CD4-positive, alpha-beta T cell (primary cell): Measurements from ENCODE around the gene ZGPAT. TPM values are rescaled to one million over a fixed set of nuclear protein-coding genes. Genes with fewer than 3 reads are reported as not detected.
"Not testable (repeated sequence)": the region's sequence is repeated elsewhere in the genome, so short reads cannot be mapped to it uniquely, and the experiment has no call there.

Experiments used
- ATAC-seq: fragments of 200-7000 bp; cut with Tn5 transposase; one replicate; pipeline ENCODE4 v1.10.0; 2022; ENCODE audit warnings: mild to moderate bottlenecking; ENCODE audit not compliant: poor library complexity
- CTCF ChIA-PET: fragments of 350-600 bp; sonication (Branson Sonifier 250); formaldehyde crosslinking; loops from one replicate; lab custom pipeline; 2021; ENCODE audit warnings: antibody characterized with exemption, inconsistent platforms; lab: Charles Lee
- POLR2A ChIA-PET: fragments of 350-600 bp; sonication (Branson Sonifier 250); formaldehyde crosslinking; loops from one replicate; lab custom pipeline; 2021; ENCODE audit warnings: antibody characterized with exemption, inconsistent platforms; lab: Charles Lee
- DNase-seq, 14 experiments: peaks; one replicate each; pipeline ENCODE4 v3.0.0-alpha.2; 2013 to 2020; ENCODE audit warnings: mixed read lengths in 2 of 14
- H3K27ac ChIP-seq, 2 donors: one replicate each; pipeline versions ENCODE4 v1.5.1 to v1.7.0; 2013; ENCODE audit warnings: low read length in 2 of 2, low read depth in 1 of 2, mild to moderate bottlenecking in 1 of 2
- H3K27me3 ChIP-seq, 2 experiments: 1 replicate in 1 of 2; 2 replicates in 1 of 2; pipeline versions ENCODE4 v1.6.1 to v1.7.0; 2013; ENCODE audit warnings: low read length in 2 of 2, control low read depth in 1 of 2, mild to moderate bottlenecking in 1 of 2, moderate library complexity in 1 of 2; ENCODE audit not compliant: insufficient read depth in 2 of 2, control insufficient read depth in 1 of 2
- H3K36me3 ChIP-seq: one replicate; pipeline ENCODE4 v1.6.1; 2013; ENCODE audit warnings: low read length, control low read depth; ENCODE audit not compliant: insufficient read depth
- H3K4me1 ChIP-seq: one replicate; pipeline ENCODE4 v1.6.1; 2013; ENCODE audit warnings: low read length, control low read depth; ENCODE audit not compliant: insufficient read depth
- H3K4me3 ChIP-seq: one replicate; pipeline ENCODE4 v1.5.1; 2013; ENCODE audit warnings: mild to moderate bottlenecking, low read length, moderate library complexity
- H3K9me3 ChIP-seq, 2 experiments: 1 replicate in 1 of 2; 2 replicates in 1 of 2; pipeline versions ENCODE4 v1.6.1 to v1.7.0; 2013; ENCODE audit warnings: low read length in 2 of 2, mild to moderate bottlenecking in 2 of 2, control low read depth in 1 of 2, moderate library complexity in 1 of 2; ENCODE audit not compliant: control insufficient read depth in 1 of 2, insufficient read depth in 1 of 2
- H3K27ac Mint-ChIP-seq: one replicate; pipeline ENCODE4 v1.8.0; 2020; ENCODE audit warnings: mixed read lengths
- H3K27me3 Mint-ChIP-seq: one replicate; pipeline ENCODE4 v1.8.0; 2021; ENCODE audit warnings: mixed read lengths
- H3K36me3 Mint-ChIP-seq: one replicate; pipeline ENCODE4 v1.8.0; 2021; ENCODE audit warnings: low read depth, mixed read lengths
- H3K4me1 Mint-ChIP-seq: one replicate; pipeline ENCODE4 v1.8.0; 2021; ENCODE audit warnings: low read depth, mixed read lengths
- H3K4me3 Mint-ChIP-seq: one replicate; pipeline ENCODE4 v1.8.0; 2020; ENCODE audit warnings: mild to moderate bottlenecking, mixed read lengths
- H3K9me3 Mint-ChIP-seq: one replicate; pipeline ENCODE4 v1.8.0; 2020; ENCODE audit warnings: mixed read lengths
- intact Hi-C, 2 experiments: fragments of 100-400 bp; cut with DNase I in 1 of 2; cut with micrococcal nuclease in 1 of 2; formaldehyde crosslinking; loops; one replicate each; pipeline versions ENCODE4 v1.15.1 to v1.9.0; 2023 to 2025; cut with DNase I, micrococcal nuclease
- total RNA-seq, 174 experiments: library from RNA in 2 of 174; stranded (reverse) in 2 of 174; gene quantifications; one replicate each; pipeline ENCODE4 v1.2.3 and lab custom pipeline; 2021 to 2026
- TF ChIP-seq, protein P1 (sequence below): fragments of 200-600 bp; IDR thresholded peaks from one replicate; pipeline ENCODE4 v1.8.0; 2022; ENCODE audit warnings: antibody characterized with exemption, mild to moderate bottlenecking

Gene ZGPAT
- total RNA-seq, 2 experiments from 2014 or later: 28.2 to 33.4 TPM

DNA sequence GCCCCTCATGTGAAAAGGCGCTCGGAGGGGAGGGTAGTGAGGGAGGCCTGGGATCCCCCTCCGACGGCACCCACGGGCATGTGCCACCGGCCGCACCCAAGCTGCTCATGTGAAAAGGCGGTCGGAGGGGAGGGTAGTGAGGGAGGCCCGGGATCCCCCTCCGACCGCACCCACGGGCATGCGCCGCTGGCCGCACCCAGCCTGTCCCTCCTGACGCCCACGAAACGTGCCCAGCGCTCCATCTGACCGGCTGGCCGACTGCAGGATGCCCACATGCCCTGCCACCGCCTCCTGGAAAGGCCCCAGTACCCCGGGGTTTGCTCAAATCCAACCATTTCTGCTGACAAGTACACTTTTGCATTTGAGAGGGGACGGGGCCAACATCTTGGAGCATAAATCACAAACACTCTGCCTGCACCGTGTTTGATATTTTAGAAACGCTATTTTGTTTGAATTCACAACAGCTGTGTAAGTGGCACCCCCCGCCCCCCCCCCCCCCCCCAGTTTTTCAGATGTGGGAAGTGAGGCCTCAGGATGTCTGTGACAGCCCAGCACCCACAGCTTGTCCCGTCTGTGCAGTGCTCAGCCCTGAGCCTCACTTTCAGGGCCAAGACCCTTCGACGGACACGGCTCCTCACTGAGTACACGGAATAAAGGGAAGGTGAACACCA is 65.9 kb downstream of the ZGPAT start:
- no peak overlapping the region for H3K27ac Mint-ChIP-seq

DNA sequence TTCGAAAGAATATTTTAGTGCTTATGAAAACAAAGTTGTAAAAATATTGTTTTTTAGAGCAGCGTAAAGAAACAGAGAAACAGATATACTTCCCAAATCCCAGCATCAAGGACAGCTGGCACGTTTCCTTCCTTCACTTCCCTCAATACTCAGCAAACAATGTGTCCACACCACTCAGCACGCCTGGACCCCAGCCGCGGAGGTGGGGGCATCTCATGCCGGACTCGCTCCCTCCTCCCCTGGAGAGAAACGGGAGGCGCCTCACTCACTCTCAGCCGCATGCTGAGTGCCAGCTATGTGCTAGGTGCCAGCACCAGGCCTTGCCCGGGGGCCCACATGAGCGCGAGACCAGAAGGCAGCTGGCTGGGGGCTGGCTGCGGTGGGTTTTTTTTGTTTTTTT is 66.5 kb downstream of the ZGPAT start:
- H3K27me3 ChIP-seq: no peaks in the 10 kb centered on the region
- no peaks in the 10 kb centered on the region for H3K27me3 Mint-ChIP-seq
- DNase-seq (no peak), ATAC-seq (no peak)
- peaks cover 4% of the 10 kb centered on the region for H3K4me1 ChIP-seq
- H3K27ac Mint-ChIP-seq: no peak overlapping the region
- no peaks in the 10 kb centered on the region for H3K9me3 ChIP-seq
- TF ChIP-seq, protein P1, sequence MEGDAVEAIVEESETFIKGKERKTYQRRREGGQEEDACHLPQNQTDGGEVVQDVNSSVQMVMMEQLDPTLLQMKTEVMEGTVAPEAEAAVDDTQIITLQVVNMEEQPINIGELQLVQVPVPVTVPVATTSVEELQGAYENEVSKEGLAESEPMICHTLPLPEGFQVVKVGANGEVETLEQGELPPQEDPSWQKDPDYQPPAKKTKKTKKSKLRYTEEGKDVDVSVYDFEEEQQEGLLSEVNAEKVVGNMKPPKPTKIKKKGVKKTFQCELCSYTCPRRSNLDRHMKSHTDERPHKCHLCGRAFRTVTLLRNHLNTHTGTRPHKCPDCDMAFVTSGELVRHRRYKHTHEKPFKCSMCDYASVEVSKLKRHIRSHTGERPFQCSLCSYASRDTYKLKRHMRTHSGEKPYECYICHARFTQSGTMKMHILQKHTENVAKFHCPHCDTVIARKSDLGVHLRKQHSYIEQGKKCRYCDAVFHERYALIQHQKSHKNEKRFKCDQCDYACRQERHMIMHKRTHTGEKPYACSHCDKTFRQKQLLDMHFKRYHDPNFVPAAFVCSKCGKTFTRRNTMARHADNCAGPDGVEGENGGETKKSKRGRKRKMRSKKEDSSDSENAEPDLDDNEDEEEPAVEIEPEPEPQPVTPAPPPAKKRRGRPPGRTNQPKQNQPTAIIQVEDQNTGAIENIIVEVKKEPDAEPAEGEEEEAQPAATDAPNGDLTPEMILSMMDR: no peak
- H3K36me3 Mint-ChIP-seq: no peaks in the 10 kb centered on the region
- H3K4me3 Mint-ChIP-seq: no peak overlapping the region
- no peaks in the 10 kb centered on the region for H3K9me3 Mint-ChIP-seq
- ChIA-PET POLR2A (interaction anchor here (1.3 kb wide), 1 partner anchor 23 kb away, joined by 3 read pairs; no protein-coding TSS in a partner anchor), CTCF (no interaction called here)
- intact Hi-C loops: no loop called here
- H3K27ac ChIP-seq: no peak overlapping the region
- peaks cover 5% of the 10 kb centered on the region for H3K4me1 Mint-ChIP-seq
- no peak overlapping the region for H3K4me3 ChIP-seq
- H3K36me3 ChIP-seq: no peaks in the 10 kb centered on the region

More for the DNA sequence above, 65.9 kb downstream of the ZGPAT start:
- no peak overlapping the region for H3K4me3 ChIP-seq
- TF ChIP-seq, protein P1: no peak
- peaks cover 5% of the 10 kb centered on the region for H3K4me1 Mint-ChIP-seq
- peaks cover 4% of the 10 kb centered on the region for H3K4me1 ChIP-seq
- no peaks in the 10 kb centered on the region for H3K36me3 ChIP-seq
- no peaks in the 10 kb centered on the region for H3K9me3 ChIP-seq
- POLR2A ChIA-PET: no interaction called here
- ATAC-seq (no peak), DNase-seq (no peak)
- H3K27me3 ChIP-seq: no peaks in the 10 kb centered on the region
- H3K27me3 Mint-ChIP-seq: no peaks in the 10 kb centered on the region
- H3K9me3 Mint-ChIP-seq: no peaks in the 10 kb centered on the region
- intact Hi-C loops: no loop called here
- H3K4me3 Mint-ChIP-seq: no peak overlapping the region
- CTCF ChIA-PET: no interaction called here
- no peaks in the 10 kb centered on the region for H3K36me3 Mint-ChIP-seq
- no peak overlapping the region for H3K27ac ChIP-seq

DNA sequence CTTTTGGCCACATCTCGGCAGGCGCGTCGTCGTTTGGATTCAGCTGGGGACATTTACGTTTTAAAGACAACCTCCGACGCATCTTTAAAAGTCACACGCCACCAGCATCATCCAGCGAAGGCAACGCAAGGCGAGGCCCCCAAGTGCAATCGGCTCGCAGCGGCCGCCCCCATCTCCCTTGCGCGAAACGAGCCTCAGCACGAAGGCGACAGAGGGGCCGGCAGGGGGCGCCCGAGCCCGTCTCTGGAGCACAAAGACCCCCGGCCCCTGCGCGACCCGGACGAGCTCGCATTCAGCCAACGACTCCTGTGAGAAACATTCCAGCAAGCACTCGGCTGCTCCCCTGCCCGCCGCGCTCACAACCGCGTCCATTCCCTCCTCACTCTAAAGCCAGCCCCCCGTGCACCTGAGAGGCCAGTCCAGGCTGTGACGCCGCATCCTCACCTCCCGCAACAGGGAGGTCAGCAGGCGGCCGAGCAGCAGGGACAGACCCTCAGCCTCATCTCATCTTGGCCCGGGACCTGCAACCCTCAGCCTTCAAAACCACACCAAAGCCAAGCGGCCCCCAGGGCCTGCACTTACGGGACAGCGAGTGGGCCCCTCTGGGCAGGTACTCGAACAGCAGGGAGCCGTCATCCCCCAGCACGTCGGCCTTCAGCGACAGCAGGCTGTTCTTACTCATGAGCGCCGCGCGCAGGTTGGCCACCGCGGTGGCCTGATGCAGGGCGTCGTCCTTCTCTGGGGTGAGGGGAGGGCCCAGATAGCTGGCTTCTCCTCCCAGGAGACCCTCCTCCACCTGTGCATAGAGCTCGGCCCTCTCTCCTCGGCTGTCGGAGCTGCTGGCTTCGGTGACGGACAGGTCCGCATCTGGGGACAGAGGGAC is 67.5 kb downstream of the ZGPAT start:
- Histone ChIP-seq H3K27ac (no peak overlapping the region), H3K4me1 (peaks cover 4% of the 10 kb centered on the region), H3K9me3 (no peaks in the 10 kb centered on the region), H3K36me3 (no peaks in the 10 kb centered on the region), H3K4me3 (no peak overlapping the region), H3K27me3 (no peaks in the 10 kb centered on the region)
- H3K36me3 Mint-ChIP-seq: no peaks in the 10 kb centered on the region
- POLR2A ChIA-PET: interaction anchor here (1.3 kb wide), 1 partner anchor 24 kb away, joined by 3 read pairs; no protein-coding TSS in a partner anchor
- no peak overlapping the region for H3K4me3 Mint-ChIP-seq
- no peaks in the 10 kb centered on the region for H3K9me3 Mint-ChIP-seq
- H3K4me1 Mint-ChIP-seq: peaks cover 5% of the 10 kb centered on the region
- CTCF ChIA-PET: no interaction called here
- DNase-seq: peak in 7 of 14 experiments; percentile 8 to 59 (median 25)
- TF ChIP-seq, protein P1: peak; percentile 63
- no peak overlapping the region for H3K27ac Mint-ChIP-seq
- ATAC-seq: peak; percentile 51
- intact Hi-C loops: no loop called here
- H3K27me3 Mint-ChIP-seq: no peaks in the 10 kb centered on the region

DNA sequence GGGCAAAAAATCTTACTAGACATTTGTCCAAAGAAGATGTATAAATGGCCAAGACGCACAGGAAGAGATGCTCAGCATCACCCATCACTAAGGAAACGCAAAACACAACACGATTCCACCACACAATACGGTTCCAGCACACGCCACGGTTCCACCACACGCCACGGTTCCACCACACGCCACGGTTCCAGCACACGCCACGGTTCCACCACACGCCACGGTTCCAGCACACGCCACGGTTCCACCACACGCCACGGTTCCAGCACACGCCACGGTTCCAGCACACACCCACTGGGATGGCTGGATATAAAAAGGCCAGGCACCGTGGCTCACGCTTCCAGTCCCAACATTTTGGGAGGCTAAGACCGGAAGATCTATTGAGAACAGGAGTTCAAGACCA is 69.0 kb downstream of the ZGPAT start:
- ATAC-seq, H3K27me3 ChIP-seq, H3K9me3 ChIP-seq, H3K4me3 Mint-ChIP-seq, POLR2A ChIA-PET, H3K4me3 ChIP-seq, intact Hi-C loops, H3K36me3 Mint-ChIP-seq, H3K9me3 Mint-ChIP-seq, DNase-seq, H3K36me3 ChIP-seq, H3K27ac Mint-ChIP-seq, CTCF ChIA-PET, H3K27ac ChIP-seq, H3K27me3 Mint-ChIP-seq: not testable (repeated sequence)
- peaks cover 11% of the 10 kb centered on the region for H3K4me1 Mint-ChIP-seq
- peaks cover 11% of the 10 kb centered on the region for H3K4me1 ChIP-seq
